Mucosa of descending colon (tissue), 3 donors: ENCODE measurements around the gene ZMIZ1. TPM values are rescaled to one million over a fixed set of nuclear protein-coding genes. Genes with fewer than 3 reads are reported as not detected.

ENCODE experiments used
- ATAC-seq: fragments of 200-7000 bp; cut with Tn5 transposase; one replicate; pipeline ENCODE4 v1.9.1; 2020; ENCODE audit warnings: mild to moderate bottlenecking, moderate library complexity
- DNase-seq, 3 donors: peaks; one replicate each; pipeline ENCODE4 v3.0.0-alpha.2; 2020
- H3K36me3 ChIP-seq: fragments of 200-600 bp; one replicate; pipeline ENCODE4 v1.8.0; 2021; ENCODE audit warnings: low read depth, mild to moderate bottlenecking
- H3K4me1 ChIP-seq: fragments of 200-600 bp; one replicate; pipeline ENCODE4 v1.8.0; 2021; ENCODE audit warnings: low read depth, mild to moderate bottlenecking
- H3K4me3 ChIP-seq: fragments of 200-600 bp; one replicate; pipeline ENCODE4 v1.8.0; 2021; ENCODE audit warnings: mild to moderate bottlenecking
- H3K9me3 ChIP-seq: fragments of 200-600 bp; one replicate; pipeline ENCODE4 v1.8.0; 2021; ENCODE audit warnings: mild to moderate bottlenecking
- CTCF ChIP-seq: fragments of 200-600 bp; IDR thresholded peaks from one replicate; pipeline ENCODE4 v1.8.0; 2022; ENCODE audit warnings: antibody characterized with exemption, mild to moderate bottlenecking
- intact Hi-C, 2 donors: fragments of 100-400 bp; cut with DNase I in 1 of 2; cut with micrococcal nuclease in 1 of 2; formaldehyde crosslinking; loops; one replicate each; pipeline versions ENCODE4 v1.11.0 to v1.11.1; 2022; cut with DNase I, micrococcal nuclease
- total RNA-seq, 3 donors: library from RNA; stranded (reverse); fragmentation: NEBNext Ultra II Directional in 2 of 3; extraction: Animal tissue kit (Norgen Biotek cat#: 25700) in 2 of 3; gene quantifications; one replicate each; pipeline versions ENCODE4 v1.2.1 to v1.2.4, GENCODE V29; 2021 to 2023
- donor health status: DM: no; HTN: no; CAD: no; lungs with moderate emphysema.
- donor health status: DM: no; HTN: no; CAD: no.
- donor health status: DM: no; HTN: yes; CAD: no.

Gene ZMIZ1
- total RNA-seq, 3 donors from 2014 or later = 61.4 to 103 (median 89.1) TPM

- intact Hi-C loops = no loop called here
- Histone ChIP-seq H3K4me1 (peaks cover 49% of the 10 kb centered on the region), H3K9me3 (no peaks in the 10 kb centered on the region), H3K36me3 (no peaks in the 10 kb centered on the region), H3K4me3 (no peak overlapping the region)
- DNase-seq = no peak
- TF ChIP-seq CTCF = no peak
- ATAC-seq = no peak
Measured at GRCh38 chr10:79103129-79103528, 34.4 kb downstream of the ZMIZ1 start.

GRCh38 chr10:79103585-79103984 is 34.8 kb downstream of the ZMIZ1 start:
- H3K36me3 ChIP-seq = no peaks in the 10 kb centered on the region
- no peak for DNase-seq
- intact Hi-C loops = no loop called here
- H3K4me3 ChIP-seq = no peak overlapping the region
- ATAC-seq = no peak
- no peak for TF ChIP-seq CTCF
- peaks cover 45% of the 10 kb centered on the region for H3K4me1 ChIP-seq
- H3K9me3 ChIP-seq = no peaks in the 10 kb centered on the region

GRCh38 chr10:79105150-79105739 is 36.5 kb downstream of the ZMIZ1 start:
- TF ChIP-seq CTCF = no peak
- H3K36me3 ChIP-seq = no peaks in the 10 kb centered on the region
- no peaks in the 10 kb centered on the region for H3K9me3 ChIP-seq
- peaks cover 39% of the 10 kb centered on the region for H3K4me1 ChIP-seq
- no peak for ATAC-seq
- no peak overlapping the region for H3K4me3 ChIP-seq
- DNase-seq = no peak
- intact Hi-C loops = no loop called here

- no peak for ATAC-seq
Measured at GRCh38 chr10:79105818-79106217, 37.1 kb downstream of the ZMIZ1 start.

GRCh38 chr10:79106256-79107050 is 37.7 kb downstream of the ZMIZ1 start:
- Histone ChIP-seq H3K9me3 (no peaks in the 10 kb centered on the region), H3K36me3 (no peaks in the 10 kb centered on the region), H3K4me3 (no peak overlapping the region), H3K4me1 (peaks cover 28% of the 10 kb centered on the region)
- no peak for TF ChIP-seq CTCF
- intact Hi-C loops = no loop called here
- no peak for ATAC-seq
- DNase-seq = no peak

More at GRCh38 chr10:79105818-79106217, 37.1 kb downstream of the ZMIZ1 start:
- TF ChIP-seq CTCF = no peak
- Histone ChIP-seq H3K4me3 (no peak overlapping the region), H3K4me1 (peaks cover 33% of the 10 kb centered on the region), H3K36me3 (no peaks in the 10 kb centered on the region), H3K9me3 (no peaks in the 10 kb centered on the region)
- intact Hi-C loops = no loop called here
- no peak for DNase-seq
